Testis (tissue), 2 donors: ENCODE results near the gene CRIP1.

Experiments used
- POLR2A ChIP-seq: fragments of 450-650 bp; IDR thresholded peaks from one replicate; pipeline ENCODE4 v1.6.1; 2017; ENCODE audit warnings: antibody characterized with exemption, mild to moderate bottlenecking, moderate library complexity
- TF ChIP-seq, protein P1 (sequence below), 3 experiments: fragments of 450-650 bp in 2 of 3; fragments of 200-600 bp in 1 of 3; sonication (generic) in 1 of 3; IDR thresholded peaks; one replicate each; pipeline ENCODE4 v1.5.1; 2016 to 2019; ENCODE audit warnings: antibody characterized with exemption in 3 of 3, mild to moderate bottlenecking in 2 of 3, moderate library complexity in 1 of 3

GRCh38 chr14:105533811-105534498 is 47.3 kb downstream of the CRIP1 start:
- TF ChIP-seq, protein P1, sequence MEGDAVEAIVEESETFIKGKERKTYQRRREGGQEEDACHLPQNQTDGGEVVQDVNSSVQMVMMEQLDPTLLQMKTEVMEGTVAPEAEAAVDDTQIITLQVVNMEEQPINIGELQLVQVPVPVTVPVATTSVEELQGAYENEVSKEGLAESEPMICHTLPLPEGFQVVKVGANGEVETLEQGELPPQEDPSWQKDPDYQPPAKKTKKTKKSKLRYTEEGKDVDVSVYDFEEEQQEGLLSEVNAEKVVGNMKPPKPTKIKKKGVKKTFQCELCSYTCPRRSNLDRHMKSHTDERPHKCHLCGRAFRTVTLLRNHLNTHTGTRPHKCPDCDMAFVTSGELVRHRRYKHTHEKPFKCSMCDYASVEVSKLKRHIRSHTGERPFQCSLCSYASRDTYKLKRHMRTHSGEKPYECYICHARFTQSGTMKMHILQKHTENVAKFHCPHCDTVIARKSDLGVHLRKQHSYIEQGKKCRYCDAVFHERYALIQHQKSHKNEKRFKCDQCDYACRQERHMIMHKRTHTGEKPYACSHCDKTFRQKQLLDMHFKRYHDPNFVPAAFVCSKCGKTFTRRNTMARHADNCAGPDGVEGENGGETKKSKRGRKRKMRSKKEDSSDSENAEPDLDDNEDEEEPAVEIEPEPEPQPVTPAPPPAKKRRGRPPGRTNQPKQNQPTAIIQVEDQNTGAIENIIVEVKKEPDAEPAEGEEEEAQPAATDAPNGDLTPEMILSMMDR (IDR thresholded peaks at IDR 0.05), result no peak
- TF ChIP-seq POLR2A, result no peak
